GM19395 (cell line): ENCODE data around the gene SULT1B1.

Source experiments
- ATAC-seq: cut with Tn5 transposase; IDR thresholded peaks from one replicate; pipeline ENCODE4 v1.9.1; 2021; ENCODE audit warnings: mild to moderate bottlenecking, moderate library complexity; ENCODE audit not compliant: unreplicated experiment

The SULT1B1 gene

DNA sequence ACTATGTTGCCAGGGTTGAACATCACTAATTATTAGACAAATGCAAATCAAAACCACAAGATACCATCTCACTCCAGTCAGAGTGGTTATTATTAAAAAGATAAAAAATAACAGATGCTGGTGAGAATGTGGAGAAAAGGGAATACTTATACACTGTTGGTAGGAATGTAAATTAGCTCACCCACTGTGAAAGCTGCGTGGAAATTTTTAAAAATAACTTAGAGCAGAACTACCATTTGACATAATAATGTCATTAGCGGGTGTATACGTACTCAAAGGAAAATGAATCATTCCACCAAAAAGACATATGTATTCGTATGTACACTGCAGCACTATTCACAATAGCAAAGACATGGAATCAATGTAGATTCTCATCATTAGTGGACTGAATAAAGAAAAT, 58.7 kb downstream of the SULT1B1 start:
- ATAC-seq = no peak

GRCh38 chr4:69697536-69698242, 62.7 kb downstream of the SULT1B1 start:
- ATAC-seq = no peak

DNA sequence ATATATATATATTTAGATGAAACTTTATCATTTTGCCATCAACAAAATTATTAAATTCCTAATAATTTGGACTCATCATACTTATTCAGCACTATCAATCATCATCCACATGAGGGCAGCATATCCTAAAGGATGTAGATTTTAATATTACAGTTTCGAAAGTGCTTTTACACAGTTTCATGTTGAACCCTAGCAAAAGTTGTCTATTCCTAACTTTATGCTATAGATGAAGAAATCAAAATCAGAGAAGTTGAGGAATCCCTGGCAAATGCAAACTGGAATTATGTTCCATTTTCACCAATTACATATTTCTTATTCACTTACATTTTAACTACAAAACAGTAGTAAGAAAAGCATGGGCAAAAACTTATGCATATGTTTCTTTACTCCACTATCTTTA, 70.8 kb downstream of the SULT1B1 start:
- peak; percentile 72 for ATAC-seq

DNA sequence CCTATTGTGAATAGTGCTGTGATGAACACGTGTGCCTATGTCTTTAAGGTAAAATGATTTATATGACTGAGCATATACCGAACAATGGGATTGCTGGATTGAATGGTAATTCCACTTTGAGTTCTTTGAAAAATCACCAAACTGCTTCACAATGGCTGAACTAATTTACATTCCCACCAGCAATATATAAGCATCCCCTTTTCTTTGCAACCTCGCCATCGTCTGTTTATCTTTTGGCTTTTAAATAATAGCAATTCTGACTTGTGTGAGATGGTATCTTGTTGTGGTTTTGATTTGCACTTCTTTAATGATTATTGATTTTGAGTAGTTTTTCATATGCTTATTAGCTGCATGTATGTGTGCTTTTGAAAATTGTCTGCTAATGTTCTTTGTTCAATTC, 75.6 kb downstream of the SULT1B1 start:
- no peak for ATAC-seq
